H9 (cell line): ENCODE results near the gene MCFD2. TPM values are rescaled to one million over a fixed set of nuclear protein-coding genes. Genes with fewer than 3 reads are reported as not detected.

Experiments
- DNase-seq: peaks from one replicate; pipeline ENCODE4 v3.0.0-alpha.2; 2017
- H2AFZ ChIP-seq: one replicate; pipeline ENCODE4 v1.6.1; 2013; ENCODE audit warnings: mild to moderate bottlenecking, low read length, control low read depth, moderate library complexity
- H2AK5ac ChIP-seq: 2 replicates; pipeline ENCODE4 v1.6.1; 2013; ENCODE audit warnings: low read length, control low read depth, mixed read lengths; ENCODE audit not compliant: insufficient read length
- H2BK120ac ChIP-seq: one replicate; pipeline ENCODE4 v1.6.1; 2013; ENCODE audit warnings: low read depth, mild to moderate bottlenecking, low read length, control low read depth, inconsistent platforms; ENCODE audit not compliant: poor library complexity, severe bottlenecking
- H2BK12ac ChIP-seq: 2 replicates; pipeline ENCODE4 v1.6.1; 2013; ENCODE audit warnings: low read length, control low read depth, mixed read lengths, low read depth; ENCODE audit not compliant: insufficient read length
- H2BK15ac ChIP-seq: 2 replicates; pipeline ENCODE4 v1.6.1; 2013; ENCODE audit warnings: low read depth, low read length, control low read depth
- H2BK20ac ChIP-seq: one replicate; pipeline ENCODE4 v1.6.1; 2013; ENCODE audit warnings: low read depth, mild to moderate bottlenecking, low read length, control low read depth, inconsistent platforms; ENCODE audit not compliant: poor library complexity, severe bottlenecking
- H2BK5ac ChIP-seq: 2 replicates; pipeline ENCODE4 v1.6.1; 2013; ENCODE audit warnings: low read length, control low read depth, mixed read lengths; ENCODE audit not compliant: insufficient read length
- H3K14ac ChIP-seq: 2 replicates; pipeline ENCODE4 v1.6.1; 2013; ENCODE audit warnings: low read length, control low read depth; ENCODE audit not compliant: insufficient read depth
- H3K18ac ChIP-seq: 2 replicates; pipeline ENCODE4 v1.6.1; 2013; ENCODE audit warnings: low read depth, mild to moderate bottlenecking, mixed read lengths, low read length, control low read depth; ENCODE audit not compliant: insufficient read length
- H3K23ac ChIP-seq: 2 replicates; pipeline ENCODE4 v1.6.1; 2013; ENCODE audit warnings: low read length, control low read depth, mixed read lengths, low read depth; ENCODE audit not compliant: insufficient read length
- H3K23me2 ChIP-seq: 2 replicates; pipeline ENCODE4 v1.6.1; 2013; ENCODE audit warnings: low read depth, mild to moderate bottlenecking, mixed read lengths, low read length, control low read depth; ENCODE audit not compliant: insufficient read length, poor library complexity, severe bottlenecking
- H3K27ac ChIP-seq: 2 replicates; pipeline ENCODE4 v1.5.1; 2013; ENCODE audit warnings: low read length, control low read depth, mixed read lengths, low read depth; ENCODE audit not compliant: insufficient read length
- H3K27me3 ChIP-seq: 2 replicates; pipeline ENCODE4 v1.6.1; 2013; ENCODE audit warnings: low read length, control low read depth, inconsistent platforms; ENCODE audit not compliant: insufficient read depth
- H3K4ac ChIP-seq: 2 replicates; pipeline ENCODE4 v1.6.1; 2013; ENCODE audit warnings: low read depth, mild to moderate bottlenecking, control low read depth, inconsistent platforms, low read length, moderate library complexity
- H3K4me1 ChIP-seq: 2 replicates; pipeline ENCODE4 v1.6.1; 2013; ENCODE audit warnings: low read length, control low read depth, inconsistent platforms; ENCODE audit not compliant: insufficient read depth
- H3K4me2 ChIP-seq: 2 replicates; pipeline ENCODE4 v1.6.1; 2013; ENCODE audit warnings: low read length, control low read depth, mixed read lengths; ENCODE audit not compliant: insufficient read length, insufficient read depth
- H3K56ac ChIP-seq: 2 replicates; pipeline ENCODE4 v1.6.1; 2013; ENCODE audit warnings: low read depth, mild to moderate bottlenecking, mixed read lengths, low read length, control low read depth; ENCODE audit not compliant: insufficient read length
- H3K79me1 ChIP-seq: 2 replicates; pipeline ENCODE4 v1.6.1; 2013; ENCODE audit warnings: low read depth, mild to moderate bottlenecking, moderate library complexity, low read length, control low read depth, inconsistent platforms; ENCODE audit not compliant: insufficient read depth, poor library complexity, severe bottlenecking
- H3K79me2 ChIP-seq: 2 replicates; pipeline ENCODE4 v1.6.1; 2013; ENCODE audit warnings: low read length, control low read depth, inconsistent platforms; ENCODE audit not compliant: insufficient read depth
- H3K9ac ChIP-seq: 2 replicates; pipeline ENCODE4 v1.6.1; 2013; ENCODE audit warnings: low read length, control low read depth, mixed read lengths; ENCODE audit not compliant: insufficient read length; ENCODE audit errors: extremely low read depth
- H3K9me3 ChIP-seq: one replicate; pipeline ENCODE4 v1.6.1; 2013; ENCODE audit warnings: low read depth, low read length, inconsistent platforms; ENCODE audit not compliant: control insufficient read depth
- H3T11ph ChIP-seq: one replicate; pipeline ENCODE4 v1.6.1; 2013; ENCODE audit warnings: mild to moderate bottlenecking, low read length, control low read depth, inconsistent platforms
- H4K20me1 ChIP-seq: one replicate; pipeline ENCODE4 v1.6.1; 2013; ENCODE audit not compliant: control insufficient read depth, insufficient read length, insufficient read depth
- H4K5ac ChIP-seq: 2 replicates; pipeline ENCODE4 v1.6.1; 2013; ENCODE audit warnings: low read depth, mild to moderate bottlenecking, mixed read lengths, low read length, control low read depth; ENCODE audit not compliant: insufficient read length
- H4K8ac ChIP-seq: replicated peaks from 2 replicates; pipeline ENCODE4 v1.6.1; 2013; ENCODE audit warnings: low read length, control low read depth, mixed read lengths, low read depth; ENCODE audit not compliant: insufficient read length
- H4K91ac ChIP-seq: 2 replicates; pipeline ENCODE4 v1.6.1; 2013; ENCODE audit warnings: low read depth, mild to moderate bottlenecking, moderate library complexity, mixed read lengths, low read length, control low read depth; ENCODE audit not compliant: insufficient read length
- H3K27ac Mint-ChIP-seq, 3 experiments: 2 replicates in 2 of 3; 3 replicates in 1 of 3; pipeline ENCODE4 v1.8.0; 2020 to 2021; ENCODE audit warnings: mixed read lengths in 3 of 3, mild to moderate bottlenecking in 1 of 3, moderate library complexity in 1 of 3
- H3K27me3 Mint-ChIP-seq: 2 replicates; pipeline ENCODE4 v1.8.0; 2021; ENCODE audit warnings: low read depth, mild to moderate bottlenecking, moderate library complexity, mixed read lengths
- H3K36me3 Mint-ChIP-seq, 3 experiments: 2 replicates in 2 of 3; 3 replicates in 1 of 3; pipeline ENCODE4 v1.8.0; 2020 to 2021; ENCODE audit warnings: low read depth in 3 of 3, mixed read lengths in 3 of 3; ENCODE audit not compliant: insufficient read depth in 1 of 3
- H3K4me1 Mint-ChIP-seq, 2 experiments: 2 replicates each; pipeline ENCODE4 v1.8.0; 2020; ENCODE audit warnings: mixed read lengths in 2 of 2
- H3K4me3 Mint-ChIP-seq, 2 experiments: 2 replicates in 1 of 2; 3 replicates in 1 of 2; pipeline ENCODE4 v1.8.0; 2020 to 2021; ENCODE audit warnings: mild to moderate bottlenecking in 2 of 2, mixed read lengths in 2 of 2, moderate library complexity in 1 of 2
- H3K9me3 Mint-ChIP-seq, 2 experiments: 2 replicates in 1 of 2; 3 replicates in 1 of 2; pipeline ENCODE4 v1.8.0; 2020; ENCODE audit warnings: mild to moderate bottlenecking in 2 of 2, mixed read lengths in 2 of 2, moderate library complexity in 1 of 2
- CTCF ChIP-seq: fragments of 200-600 bp; sonication (generic); conservative IDR thresholded peaks from 3 replicates; pipeline ENCODE4 v1.8.0; 2021; ENCODE audit warnings: antibody characterized with exemption, mild to moderate bottlenecking
- WGBS: extraction: QIAGEN DNeasy Blood & Tissue Kit; methylation state at CpG from one replicate; pipeline ENCODE4 v1.1.7; 2013; ENCODE audit warnings: missing lambda C conversion rate, low lambda C conversion rate, mixed read lengths; ENCODE audit not compliant: insufficient read length; ENCODE audit errors: extremely low coverage; 5-methylcytosine and 5-hydroxymethylcytosine counted together
- total RNA-seq: library from RNA; stranded (reverse); gene quantifications from 2 replicates; pipeline ENCODE4 v1.2.1, GENCODE V29; 2021

MCFD2 gene
- total RNA-seq, 1 experiment from 2014 or later = 64.6 TPM

- Histone ChIP-seq H2BK12ac (no peak overlapping the region), H3T11ph (no peak overlapping the region), H4K20me1 (no peaks in the 10 kb centered on the region), H3K4ac (no peak overlapping the region), H4K91ac (no peak overlapping the region), H2BK5ac (no peak overlapping the region), H3K4me2 (no peak overlapping the region), H3K9ac (no peak overlapping the region), H3K4me1 (no peaks in the 10 kb centered on the region), H3K9me3 (no peaks in the 10 kb centered on the region), H3K56ac (no peak overlapping the region), H4K5ac (no peak overlapping the region), H2AK5ac (no peak overlapping the region), H3K79me1 (no peaks in the 10 kb centered on the region), H3K27me3 (no peaks in the 10 kb centered on the region), H3K23ac (no peak overlapping the region), H4K8ac (no peak overlapping the region), H3K79me2 (no peaks in the 10 kb centered on the region), H2BK15ac (no peak overlapping the region), H2AFZ (no peak overlapping the region), H2BK20ac (no peak overlapping the region), H3K23me2 (no peaks in the 10 kb centered on the region), H3K18ac (no peak overlapping the region), H3K27ac (no peak overlapping the region), H3K14ac (no peak overlapping the region), H2BK120ac (no peak overlapping the region)
- Mint-ChIP-seq H3K36me3 (peaks cover 4 to 18% (median 16%) of the 10 kb centered on the region in 3 experiments; a peak in 6 of 7 replicates), H3K27ac (0 out of 7 replicates have a peak overlapping the region, but pooled peaks of 1 of the 3 experiments have one; percentile 28), H3K4me1 (peaks cover 3 to 8% of the 10 kb centered on the region in 2 experiments), H3K4me3 (no peak overlapping the region), H3K27me3 (no peaks in the 10 kb centered on the region), H3K9me3 (no peaks in the 10 kb centered on the region)
- DNase-seq = no peak
- TF ChIP-seq CTCF = no peak
- no CpG with 5 or more reads among the region's 3 CpGs for WGBS
Observed at GRCh38 chr2:46900381-46900780, 15.2 kb downstream of the MCFD2 start.
